H1 (cell line): ENCODE data around the gene TEX9. TPM values are rescaled to one million over a fixed set of nuclear protein-coding genes. Genes with fewer than 3 reads are reported as not detected.

ENCODE experiments used
- CTCF ChIA-PET: fragments of 300-600 bp; sonication (Branson Sonifier 250); formaldehyde crosslinking; loops from one replicate; lab custom pipeline; 2021; ENCODE audit not compliant: partially characterized antibody; lab: Charles Lee
- POLR2A ChIA-PET: fragments of 300-600 bp; sonication (Branson Sonifier 250); formaldehyde crosslinking; loops from one replicate; lab custom pipeline; 2021; ENCODE audit warnings: inconsistent platforms; ENCODE audit not compliant: partially characterized antibody; lab: Charles Lee
- DNase-seq, 2 experiments: peaks; one replicate each; pipeline versions ENCODE4 v3.0.0 to v3.0.0-alpha.2; 2010 to 2022; ENCODE audit warnings: low spot score in 2 of 2, low read depth in 1 of 2, mixed read lengths in 1 of 2
- FAIRE-seq: peaks from 2 replicates; lab custom pipeline; 2011; peaks lifted over from hg19 to GRCh38; lab: Jason Lieb, UNC
- H2AFZ ChIP-seq: 2 replicates; pipeline ENCODE4 v1.8.1; 2012; ENCODE audit warnings: low read length, inconsistent platforms
- H2AK5ac ChIP-seq: 2 replicates; pipeline ENCODE4 v1.6.1; 2013; ENCODE audit warnings: low read depth, low read length
- H2BK120ac ChIP-seq: replicated peaks from 2 replicates; pipeline ENCODE3; 2013; ENCODE audit warnings: low read depth, low read length, inconsistent platforms
- H2BK12ac ChIP-seq: 2 replicates; pipeline ENCODE4 v1.6.1; 2013; ENCODE audit warnings: low read depth, low read length
- H2BK15ac ChIP-seq: 2 replicates; pipeline ENCODE4 v1.6.1; 2013; ENCODE audit warnings: low read length
- H2BK20ac ChIP-seq: 2 replicates; pipeline ENCODE4 v1.6.1; 2013; ENCODE audit warnings: low read length
- H2BK5ac ChIP-seq: 2 replicates; pipeline ENCODE4 v1.6.1; 2013; ENCODE audit warnings: low read depth, low read length
- H3K14ac ChIP-seq: 2 replicates; pipeline ENCODE4 v1.6.1; 2013; ENCODE audit warnings: inconsistent platforms; ENCODE audit not compliant: insufficient read length
- H3K18ac ChIP-seq: 2 replicates; pipeline ENCODE4 v1.6.1; 2013; ENCODE audit warnings: low read length; ENCODE audit errors: extremely low read depth
- H3K23ac ChIP-seq: 2 replicates; pipeline ENCODE4 v1.6.1; 2013; ENCODE audit warnings: inconsistent platforms; ENCODE audit not compliant: insufficient read length
- H3K23me2 ChIP-seq: 2 replicates; pipeline ENCODE4 v1.6.1; 2013; ENCODE audit warnings: low read depth, low read length
- H3K27ac ChIP-seq: 2 replicates; pipeline ENCODE4 v1.6.1; 2011; ENCODE audit warnings: low read depth, low read length, inconsistent platforms
- H3K27me3 ChIP-seq, 4 experiments: replicated peaks in 1 of 4; 1 replicate in 1 of 4; 2 replicates in 3 of 4; pipeline versions ENCODE4 v1.6.1 to v1.8.1; 2011 to 2013; ENCODE audit warnings: low read length in 3 of 4, mild to moderate bottlenecking in 3 of 4, inconsistent platforms in 2 of 4, mixed read lengths in 2 of 4, moderate library complexity in 1 of 4; ENCODE audit not compliant: control insufficient read depth in 3 of 4, insufficient read depth in 3 of 4; ENCODE audit errors: extremely low read depth in 1 of 4
- H3K36me3 ChIP-seq, 4 experiments: 2 replicates each; pipeline versions ENCODE4 v1.6.1 to v1.8.1; 2011 to 2013; ENCODE audit warnings: mild to moderate bottlenecking in 4 of 4, low read length in 3 of 4, moderate library complexity in 2 of 4, control low read depth in 1 of 4, inconsistent platforms in 1 of 4; ENCODE audit not compliant: insufficient read depth in 4 of 4, control insufficient read depth in 2 of 4
- H3K4ac ChIP-seq: replicated peaks from 2 replicates; pipeline ENCODE3; 2013; ENCODE audit warnings: low read length, low read depth, mixed read lengths, inconsistent platforms; ENCODE audit not compliant: insufficient read length
- H3K4me1 ChIP-seq, 4 experiments: replicated peaks in 1 of 4; 1 replicate in 1 of 4; 2 replicates in 3 of 4; pipeline versions ENCODE4 v1.6.1 to v1.8.1; 2011 to 2013; ENCODE audit warnings: low read length in 3 of 4, inconsistent platforms in 2 of 4, mixed read lengths in 1 of 4; ENCODE audit not compliant: insufficient read depth in 4 of 4, control insufficient read depth in 3 of 4
- H3K4me2 ChIP-seq, 2 experiments: 2 replicates each; pipeline versions ENCODE4 v1.6.1 to v1.8.1; 2011 to 2013; ENCODE audit warnings: low read depth in 2 of 2, low read length in 2 of 2, control low read depth in 1 of 2, inconsistent platforms in 1 of 2, mild to moderate bottlenecking in 1 of 2; ENCODE audit not compliant: insufficient read depth in 1 of 2
- H3K4me3 ChIP-seq, 4 experiments: fragments of 200-600, 300-600 bp in 1 of 4; sonication (generic), shearing (Covaris generic), sonication (Bioruptor Twin) in 1 of 4; 2 replicates each; pipeline versions ENCODE4 v1.5.1 to v1.8.1; 2011 to 2016; ENCODE audit warnings: low read length in 4 of 4, low read depth in 3 of 4, control low read depth in 2 of 4, inconsistent platforms in 2 of 4, mild to moderate bottlenecking in 2 of 4, mixed read lengths in 1 of 4, moderate library complexity in 1 of 4; ENCODE audit not compliant: insufficient read depth in 2 of 4; ENCODE audit errors: extremely low read depth in 1 of 4
- H3K56ac ChIP-seq: replicated peaks from 2 replicates; pipeline ENCODE3; 2013; ENCODE audit warnings: low read depth, mild to moderate bottlenecking, mixed read lengths, low read length, inconsistent platforms; ENCODE audit not compliant: insufficient read length
- H3K79me1 ChIP-seq: 2 replicates; pipeline ENCODE4 v1.6.1; 2013; ENCODE audit warnings: low read depth, low read length, control low read depth
- H3K79me2 ChIP-seq, 2 experiments: 2 replicates each; pipeline versions ENCODE4 v1.6.1 to v1.8.1; 2012 to 2013; ENCODE audit warnings: low read length in 2 of 2, mild to moderate bottlenecking in 2 of 2, inconsistent platforms in 1 of 2; ENCODE audit not compliant: insufficient read depth in 2 of 2, control insufficient read depth in 1 of 2
- H3K9ac ChIP-seq, 4 experiments: replicated peaks in 1 of 4; 1 replicate in 1 of 4; 2 replicates in 3 of 4; pipeline versions ENCODE4 v1.6.1 to v1.8.1; 2011 to 2013; ENCODE audit warnings: low read depth in 3 of 4, low read length in 3 of 4, control low read depth in 2 of 4, mild to moderate bottlenecking in 2 of 4, moderate library complexity in 2 of 4, inconsistent platforms in 1 of 4; ENCODE audit errors: extremely low read depth in 1 of 4
- H3K9me3 ChIP-seq, 2 experiments: 2 replicates each; pipeline versions ENCODE4 v1.6.1 to v1.8.1; 2012 to 2013; ENCODE audit warnings: mild to moderate bottlenecking in 2 of 2, moderate library complexity in 2 of 2, control low read depth in 1 of 2, inconsistent platforms in 1 of 2, low read depth in 1 of 2, low read length in 1 of 2, mixed read lengths in 1 of 2; ENCODE audit not compliant: insufficient read depth in 2 of 2
- H4K20me1 ChIP-seq, 2 experiments: replicated peaks in 1 of 2; 2 replicates each; pipeline versions ENCODE3 to v1.8.1; 2011 to 2013; ENCODE audit warnings: inconsistent platforms in 2 of 2, low read length in 2 of 2, mild to moderate bottlenecking in 1 of 2; ENCODE audit not compliant: insufficient read depth in 2 of 2, control insufficient read depth in 1 of 2
- H4K5ac ChIP-seq: 2 replicates; pipeline ENCODE4 v1.6.1; 2013; ENCODE audit warnings: low read length, low read depth, mixed read lengths, inconsistent platforms; ENCODE audit not compliant: insufficient read length
- H4K8ac ChIP-seq: 2 replicates; pipeline ENCODE4 v1.8.0; 2013; ENCODE audit warnings: mild to moderate bottlenecking, moderate library complexity, low read length, inconsistent platforms; ENCODE audit not compliant: insufficient read depth; ENCODE audit errors: extremely low read depth
- H4K91ac ChIP-seq: replicated peaks from 2 replicates; pipeline ENCODE3; 2013; ENCODE audit warnings: low read length, mixed read lengths, inconsistent platforms; ENCODE audit not compliant: insufficient read length
- ATF3 ChIP-seq: IDR thresholded peaks from 2 replicates; pipeline ENCODE4 v1.6.1; 2011; ENCODE audit warnings: low read depth, mild to moderate bottlenecking, low read length; ENCODE audit not compliant: insufficient read depth
- BCL11A ChIP-seq, 2 experiments: IDR thresholded peaks; one replicate each; pipeline ENCODE4 v1.6.1; 2011; ENCODE audit warnings: low read depth in 2 of 2, low read length in 2 of 2, mild to moderate bottlenecking in 2 of 2
- EP300 ChIP-seq, 2 experiments: IDR thresholded peaks; 1 replicate in 1 of 2; 2 replicates in 1 of 2; pipeline ENCODE4 v1.6.1; 2011 to 2012; ENCODE audit warnings: low read depth in 2 of 2, low read length in 2 of 2, mild to moderate bottlenecking in 2 of 2, borderline replicate concordance in 1 of 2, inconsistent platforms in 1 of 2, moderate library complexity in 1 of 2
- JUN ChIP-seq: IDR thresholded peaks from 2 replicates; pipeline ENCODE4 v1.6.1; 2011; ENCODE audit warnings: low read depth, mild to moderate bottlenecking, improper control_type of control experiment, low read length
- PHF8 ChIP-seq: fragments of 200-600 bp; sonication (generic); conservative IDR thresholded peaks from 2 replicates; pipeline ENCODE4 v1.7.1; 2012; ENCODE audit warnings: low read depth, mild to moderate bottlenecking, inconsistent platforms, low read length, moderate library complexity
- RFX5 ChIP-seq: IDR thresholded peaks from 2 replicates; pipeline ENCODE4 v1.6.1; 2011; ENCODE audit warnings: low read depth, low read length, improper control_type of control experiment, borderline replicate concordance
- RNF2 ChIP-seq: fragments of 200-900, 300-1000 bp; sonication (generic); IDR thresholded peaks from 2 replicates; pipeline ENCODE4 v1.7.1; 2016; ENCODE audit warnings: borderline replicate concordance, low read depth, mild to moderate bottlenecking, antibody characterized with exemption, low read length; ENCODE audit not compliant: poor library complexity, severe bottlenecking; ENCODE audit errors: missing control alignments
- RXRA ChIP-seq: IDR thresholded peaks from 2 replicates; pipeline ENCODE4 v1.6.1; 2011; ENCODE audit warnings: low read depth, mild to moderate bottlenecking, low read length, moderate library complexity; ENCODE audit not compliant: insufficient read depth
- SP4 ChIP-seq: IDR thresholded peaks from 2 replicates; pipeline ENCODE4 v1.6.1; 2012; ENCODE audit warnings: low read length, inconsistent platforms
- TAF7 ChIP-seq: optimal IDR thresholded peaks from 2 replicates; pipeline ENCODE3; 2011; ENCODE audit warnings: low read depth, mild to moderate bottlenecking, inconsistent platforms, low read length, moderate library complexity, borderline replicate concordance
- polyA plus RNA-seq, 7 experiments: library from polyadenylated mRNA; depleted of rRNA in 3 of 7; stranded (reverse) in 5 of 7; unstranded in 2 of 7; fragments of >200 nt in 5 of 7; fragments of 200-250 nt in 2 of 7; gene quantifications; 1 replicate in 5 of 7; 2 replicates in 1 of 7; 4 replicates in 1 of 7; pipeline versions ENCODE4 v1.2.1 to v1.2.3, GENCODE V29; 2011 to 2013; ENCODE audit warnings: missing spikeins in 2 of 7, mixed read lengths in 2 of 7
- total RNA-seq: library from RNA; stranded (reverse); fragmentation: NEBNext Ultra II Directional; extraction: Animal tissue kit (Norgen Biotek cat#: 25700); gene quantifications from 2 replicates; pipeline ENCODE4 v1.2.1, GENCODE V29; 2021
- TF ChIP-seq, protein P1 (sequence below): IDR thresholded peaks from 2 replicates; pipeline ENCODE4 v1.6.1; 2012; ENCODE audit warnings: inconsistent platforms

Gene TEX9
- total and polyA plus RNA-seq, 2 of the 8 experiments (the other 6 are each of a cell fraction or from before 2014, with no cell fraction given): 3.4 to 12.3 TPM

DNA sequence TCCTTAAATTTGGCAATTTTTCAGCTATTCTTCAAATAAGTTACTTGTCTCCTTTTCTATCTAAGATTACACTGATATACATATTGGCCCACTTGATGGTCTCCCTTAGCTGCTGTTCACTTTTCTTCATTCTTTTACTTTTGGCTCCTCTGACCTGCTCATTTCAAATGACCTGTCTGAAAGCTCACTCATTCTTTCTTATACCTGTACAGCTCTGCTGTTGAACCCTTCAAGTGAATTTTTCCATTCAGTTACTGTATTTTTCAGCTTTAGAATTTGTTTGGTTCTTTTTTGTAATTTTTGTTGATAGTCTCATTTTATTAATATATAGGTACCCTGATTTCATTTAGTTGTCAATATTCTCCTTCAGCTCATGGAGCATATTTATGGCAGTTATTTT is 60.0 kb downstream of the TEX9 start:
- H4K91ac ChIP-seq: no peak overlapping the region
- H2AFZ ChIP-seq: no peak overlapping the region
- DNase-seq (no peak), FAIRE-seq (no peak)
- no peak overlapping the region for H2BK12ac ChIP-seq
- H3K4me2 ChIP-seq: no peak overlapping the region
- no peak overlapping the region for H4K5ac ChIP-seq
- no peaks in the 10 kb centered on the region for H3K79me1 ChIP-seq
- no peak overlapping the region for H3K56ac ChIP-seq
- H3K4ac ChIP-seq: no peak overlapping the region
- H3K9me3 ChIP-seq: no peaks in the 10 kb centered on the region
- no peak overlapping the region for H3K4me3 ChIP-seq
- no peak overlapping the region for H4K8ac ChIP-seq
- H3K23me2 ChIP-seq: no peaks in the 10 kb centered on the region
- no peak overlapping the region for H3K18ac ChIP-seq
- H3K36me3 ChIP-seq: no peaks in the 10 kb centered on the region
- CTCF ChIA-PET: interaction anchor here (0.8 to 7.3 kb wide), 4 partner anchors 9 to 180 kb away, joined by 3 to 119 read pairs (median 6); no protein-coding TSS in a partner anchor
- H3K4me1 ChIP-seq: no peaks in the 10 kb centered on the region
- no peak overlapping the region for H3K27ac ChIP-seq
- no peak overlapping the region for H3K14ac ChIP-seq
- no peak overlapping the region for H2BK5ac ChIP-seq
- H4K20me1 ChIP-seq: no peaks in the 10 kb centered on the region
- no peak overlapping the region for H3K23ac ChIP-seq
- POLR2A ChIA-PET: interaction anchor here (1.3 kb wide), 1 partner anchor 181 kb away, joined by 3 read pairs; no protein-coding TSS in a partner anchor
- H2BK20ac ChIP-seq: no peak overlapping the region
- H3K27me3 ChIP-seq: no peaks in the 10 kb centered on the region
- no peak overlapping the region for H2AK5ac ChIP-seq
- H2BK15ac ChIP-seq: no peak overlapping the region
- no peak overlapping the region for H2BK120ac ChIP-seq
- no peak overlapping the region for H3K9ac ChIP-seq
- no peaks in the 10 kb centered on the region for H3K79me2 ChIP-seq
- no peak for TF ChIP-seq ATF3
- no peak for TF ChIP-seq SP4
- TF ChIP-seq RXRA: no peak
- TF ChIP-seq PHF8: no peak
- no peak for TF ChIP-seq BCL11A (IDR thresholded peaks at IDR 0.05; ENCODE audit: low read depth in 2 of 2, low read length in 2 of 2)
- TF ChIP-seq TAF7: no peak
- TF ChIP-seq JUN: no peak
- TF ChIP-seq RFX5: no peak
- no peak for TF ChIP-seq EP300 (IDR thresholded peaks at IDR 0.05; ENCODE audit: borderline replicate concordance in 1 of 2, low read depth in 2 of 2, low read length in 2 of 2)
- TF ChIP-seq RNF2: no peak
- TF ChIP-seq, protein P1, sequence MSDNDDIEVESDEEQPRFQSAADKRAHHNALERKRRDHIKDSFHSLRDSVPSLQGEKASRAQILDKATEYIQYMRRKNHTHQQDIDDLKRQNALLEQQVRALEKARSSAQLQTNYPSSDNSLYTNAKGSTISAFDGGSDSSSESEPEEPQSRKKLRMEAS: no peak
